HepG2 (cell line): Measurements from ENCODE around the gene MTFP1. TPM values are rescaled to one million over a fixed set of nuclear protein-coding genes. Genes with fewer than 3 reads are reported as not detected.

ENCODE experiments used
- ATF1 ChIP-seq: IDR thresholded peaks from 2 replicates; pipeline ENCODE4 v1.6.1; 2016; ENCODE audit warnings: mild to moderate bottlenecking, control low read depth
- DR1 ChIP-seq: sonication (generic); formaldehyde crosslinking; IDR thresholded peaks from 2 replicates; pipeline ENCODE4 v1.8.0; 2021; ENCODE audit warnings: mild to moderate bottlenecking, missing genetic modification reagents, inconsistent platforms
- HHEX ChIP-seq: IDR thresholded peaks from 2 replicates; pipeline ENCODE4 v1.6.1; 2016; ENCODE audit warnings: control low read depth
- KDM6A ChIP-seq: IDR thresholded peaks from 2 replicates; pipeline ENCODE4 v1.6.1; 2016; ENCODE audit warnings: low read depth
- MLX ChIP-seq: IDR thresholded peaks from 2 replicates; pipeline ENCODE4 v1.6.1; 2016
- MLXIP ChIP-seq: sonication (generic); formaldehyde crosslinking; IDR thresholded peaks from 2 replicates; pipeline ENCODE4 v1.9.0; 2021; ENCODE audit warnings: missing genetic modification reagents, borderline replicate concordance
- MZF1 ChIP-seq: sonication (generic); formaldehyde crosslinking; IDR thresholded peaks from 2 replicates; pipeline ENCODE4 v1.8.1; 2023; ENCODE audit warnings: mild to moderate bottlenecking, missing genetic modification reagents, borderline replicate concordance
- NR2C2 ChIP-seq: sonication (generic); formaldehyde crosslinking; IDR thresholded peaks from 2 replicates; pipeline ENCODE4 v1.4.0; 2020; ENCODE audit warnings: missing genetic modification reagents, mild to moderate bottlenecking, moderate library complexity, borderline replicate concordance
- PRDM4 ChIP-seq: sonication (generic); formaldehyde crosslinking; IDR thresholded peaks from 2 replicates; pipeline ENCODE4 v1.9.0; 2021; ENCODE audit warnings: missing genetic modification reagents, borderline replicate concordance
- RARA ChIP-seq: IDR thresholded peaks from 2 replicates; pipeline ENCODE4 v1.6.1; 2016; ENCODE audit warnings: missing genetic modification reagents, missing compliant biosample characterization
- STAG1 ChIP-seq: sonication (generic); formaldehyde crosslinking; IDR thresholded peaks from 2 replicates; pipeline ENCODE4 v1.4.0; 2020; ENCODE audit warnings: missing genetic modification reagents
- ZNF367 ChIP-seq: sonication (generic); formaldehyde crosslinking; IDR thresholded peaks from 2 replicates; pipeline ENCODE4 v1.4.0; 2020; ENCODE audit warnings: missing genetic modification reagents, borderline replicate concordance
- ZNF383 ChIP-seq: sonication (generic); formaldehyde crosslinking; IDR thresholded peaks from 2 replicates; pipeline ENCODE4 v1.4.0; 2020; ENCODE audit warnings: missing genetic modification reagents, mild to moderate bottlenecking, borderline replicate concordance
- ZNF564 ChIP-seq: sonication (generic); formaldehyde crosslinking; IDR thresholded peaks from 2 replicates; pipeline ENCODE4 v1.8.1; 2023; ENCODE audit warnings: mild to moderate bottlenecking, missing genetic modification reagents
- polyA plus RNA-seq, 8 experiments: library from polyadenylated mRNA; depleted of rRNA in 3 of 8; stranded (reverse) in 7 of 8; unstranded in 1 of 8; fragments of >200 nt; fragmentation: Illumina TruSeq in 4 of 8; extraction: Trizol in 4 of 8; gene quantifications; 2 replicates each; pipeline versions ENCODE4 v1.2.1 to v1.2.3, GENCODE V29; 2011 to 2016; ENCODE audit warnings: low read depth in 4 of 8, missing spikeins in 1 of 8, mixed read lengths in 1 of 8; ENCODE audit not compliant: insufficient read depth in 1 of 8
- total RNA-seq, 5 experiments: library from RNA; depleted of rRNA; stranded (reverse); fragments of >200 nt; fragmentation: Illumina TruSeq; extraction: Trizol; gene quantifications; 2 replicates each; pipeline ENCODE4 v1.2.3, GENCODE V29; 2016; ENCODE audit warnings: low read depth in 1 of 5
- TF ChIP-seq, protein P1 (sequence below): sonication (generic); formaldehyde crosslinking; IDR thresholded peaks from 2 replicates; pipeline ENCODE4 v1.4.0; 2020; ENCODE audit warnings: missing genetic modification reagents
- TF ChIP-seq, protein P2 (sequence below): sonication (generic); formaldehyde crosslinking; IDR thresholded peaks from 2 replicates; pipeline ENCODE4 v1.4.0; 2020; ENCODE audit warnings: mild to moderate bottlenecking, missing genetic modification reagents, borderline replicate concordance
- TF ChIP-seq, protein P3 (sequence below): sonication (generic); formaldehyde crosslinking; conservative IDR thresholded peaks from 2 replicates; pipeline ENCODE4 v1.4.0; 2020; ENCODE audit warnings: mild to moderate bottlenecking, missing genetic modification reagents, moderate library complexity

Gene MTFP1
- total and polyA plus RNA-seq, 2 of the 13 experiments (the other 11 are each of a cell fraction or from before 2014, with no cell fraction given): 29.5 to 45.6 TPM

- no peak for TF ChIP-seq MLXIP (CRISPR knock-in tag)
- TF ChIP-seq KDM6A (CRISPR knock-in tag): no peak
- no peak for TF ChIP-seq MLX (CRISPR knock-in tag)
- no peak for TF ChIP-seq ATF1 (CRISPR knock-in tag)
- no peak for TF ChIP-seq ZNF367 (CRISPR knock-in tag)
- no peak for TF ChIP-seq HHEX (CRISPR knock-in tag)
- no peak for TF ChIP-seq STAG1
- no peak for TF ChIP-seq DR1 (CRISPR knock-in tag)
- no peak for TF ChIP-seq PRDM4
- TF ChIP-seq, protein P1, sequence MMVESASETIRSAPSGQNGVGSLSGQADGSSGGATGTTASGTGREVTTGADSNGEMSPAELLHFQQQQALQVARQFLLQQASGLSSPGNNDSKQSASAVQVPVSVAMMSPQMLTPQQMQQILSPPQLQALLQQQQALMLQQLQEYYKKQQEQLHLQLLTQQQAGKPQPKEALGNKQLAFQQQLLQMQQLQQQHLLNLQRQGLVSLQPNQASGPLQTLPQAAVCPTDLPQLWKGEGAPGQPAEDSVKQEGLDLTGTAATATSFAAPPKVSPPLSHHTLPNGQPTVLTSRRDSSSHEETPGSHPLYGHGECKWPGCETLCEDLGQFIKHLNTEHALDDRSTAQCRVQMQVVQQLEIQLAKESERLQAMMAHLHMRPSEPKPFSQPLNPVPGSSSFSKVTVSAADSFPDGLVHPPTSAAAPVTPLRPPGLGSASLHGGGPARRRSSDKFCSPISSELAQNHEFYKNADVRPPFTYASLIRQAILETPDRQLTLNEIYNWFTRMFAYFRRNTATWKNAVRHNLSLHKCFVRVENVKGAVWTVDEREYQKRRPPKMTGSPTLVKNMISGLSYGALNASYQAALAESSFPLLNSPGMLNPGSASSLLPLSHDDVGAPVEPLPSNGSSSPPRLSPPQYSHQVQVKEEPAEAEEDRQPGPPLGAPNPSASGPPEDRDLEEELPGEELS (CRISPR knock-in tag): peak; percentile 48; the same call in 1 of the 2 replicates
- TF ChIP-seq, protein P2, sequence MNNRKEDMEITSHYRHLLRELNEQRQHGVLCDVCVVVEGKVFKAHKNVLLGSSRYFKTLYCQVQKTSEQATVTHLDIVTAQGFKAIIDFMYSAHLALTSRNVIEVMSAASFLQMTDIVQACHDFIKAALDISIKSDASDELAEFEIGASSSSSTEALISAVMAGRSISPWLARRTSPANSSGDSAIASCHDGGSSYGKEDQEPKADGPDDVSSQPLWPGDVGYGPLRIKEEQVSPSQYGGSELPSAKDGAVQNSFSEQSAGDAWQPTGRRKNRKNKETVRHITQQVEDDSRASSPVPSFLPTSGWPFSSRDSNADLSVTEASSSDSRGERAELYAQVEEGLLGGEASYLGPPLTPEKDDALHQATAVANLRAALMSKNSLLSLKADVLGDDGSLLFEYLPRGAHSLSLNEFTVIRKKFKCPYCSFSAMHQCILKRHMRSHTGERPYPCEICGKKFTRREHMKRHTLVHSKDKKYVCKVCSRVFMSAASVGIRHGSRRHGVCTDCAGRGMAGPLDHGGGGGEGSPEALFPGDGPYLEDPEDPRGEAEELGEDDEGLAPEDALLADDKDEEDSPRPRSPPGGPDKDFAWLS (CRISPR knock-in tag): no peak
- no peak for TF ChIP-seq MZF1 (CRISPR knock-in tag)
- TF ChIP-seq ZNF564 (CRISPR knock-in tag): no peak
- TF ChIP-seq, protein P3, sequence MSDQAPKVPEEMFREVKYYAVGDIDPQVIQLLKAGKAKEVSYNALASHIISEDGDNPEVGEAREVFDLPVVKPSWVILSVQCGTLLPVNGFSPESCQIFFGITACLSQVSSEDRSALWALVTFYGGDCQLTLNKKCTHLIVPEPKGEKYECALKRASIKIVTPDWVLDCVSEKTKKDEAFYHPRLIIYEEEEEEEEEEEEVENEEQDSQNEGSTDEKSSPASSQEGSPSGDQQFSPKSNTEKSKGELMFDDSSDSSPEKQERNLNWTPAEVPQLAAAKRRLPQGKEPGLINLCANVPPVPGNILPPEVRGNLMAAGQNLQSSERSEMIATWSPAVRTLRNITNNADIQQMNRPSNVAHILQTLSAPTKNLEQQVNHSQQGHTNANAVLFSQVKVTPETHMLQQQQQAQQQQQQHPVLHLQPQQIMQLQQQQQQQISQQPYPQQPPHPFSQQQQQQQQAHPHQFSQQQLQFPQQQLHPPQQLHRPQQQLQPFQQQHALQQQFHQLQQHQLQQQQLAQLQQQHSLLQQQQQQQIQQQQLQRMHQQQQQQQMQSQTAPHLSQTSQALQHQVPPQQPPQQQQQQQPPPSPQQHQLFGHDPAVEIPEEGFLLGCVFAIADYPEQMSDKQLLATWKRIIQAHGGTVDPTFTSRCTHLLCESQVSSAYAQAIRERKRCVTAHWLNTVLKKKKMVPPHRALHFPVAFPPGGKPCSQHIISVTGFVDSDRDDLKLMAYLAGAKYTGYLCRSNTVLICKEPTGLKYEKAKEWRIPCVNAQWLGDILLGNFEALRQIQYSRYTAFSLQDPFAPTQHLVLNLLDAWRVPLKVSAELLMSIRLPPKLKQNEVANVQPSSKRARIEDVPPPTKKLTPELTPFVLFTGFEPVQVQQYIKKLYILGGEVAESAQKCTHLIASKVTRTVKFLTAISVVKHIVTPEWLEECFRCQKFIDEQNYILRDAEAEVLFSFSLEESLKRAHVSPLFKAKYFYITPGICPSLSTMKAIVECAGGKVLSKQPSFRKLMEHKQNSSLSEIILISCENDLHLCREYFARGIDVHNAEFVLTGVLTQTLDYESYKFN (CRISPR knock-in tag): no peak; the same call in 1 of the 2 replicates
- peak; percentile 81 for TF ChIP-seq RARA (CRISPR knock-in tag)
- TF ChIP-seq NR2C2 (CRISPR knock-in tag): no peak
- TF ChIP-seq ZNF383: no peak
These were observed 9.3 kb downstream of the MTFP1 start (continued) for GRCh38 chr22:30434843-30435242.
